Measurements from ENCODE around the gene ARVCF. TPM values are rescaled to one million over a fixed set of nuclear protein-coding genes. Genes with fewer than 3 reads are reported as not detected.

Gene ARVCF
- total and polyA plus RNA-seq, 9 of the 15 experiments (the other 6 are each of a cell fraction or from before 2014, with no cell fraction given): 0.03 to 97.4 (median 15.6) TPM

GRCh38 chr22:19928207-19928606 lies 88.4 kb downstream of the ARVCF start (continued):
- TF ChIP-seq, protein P1, sequence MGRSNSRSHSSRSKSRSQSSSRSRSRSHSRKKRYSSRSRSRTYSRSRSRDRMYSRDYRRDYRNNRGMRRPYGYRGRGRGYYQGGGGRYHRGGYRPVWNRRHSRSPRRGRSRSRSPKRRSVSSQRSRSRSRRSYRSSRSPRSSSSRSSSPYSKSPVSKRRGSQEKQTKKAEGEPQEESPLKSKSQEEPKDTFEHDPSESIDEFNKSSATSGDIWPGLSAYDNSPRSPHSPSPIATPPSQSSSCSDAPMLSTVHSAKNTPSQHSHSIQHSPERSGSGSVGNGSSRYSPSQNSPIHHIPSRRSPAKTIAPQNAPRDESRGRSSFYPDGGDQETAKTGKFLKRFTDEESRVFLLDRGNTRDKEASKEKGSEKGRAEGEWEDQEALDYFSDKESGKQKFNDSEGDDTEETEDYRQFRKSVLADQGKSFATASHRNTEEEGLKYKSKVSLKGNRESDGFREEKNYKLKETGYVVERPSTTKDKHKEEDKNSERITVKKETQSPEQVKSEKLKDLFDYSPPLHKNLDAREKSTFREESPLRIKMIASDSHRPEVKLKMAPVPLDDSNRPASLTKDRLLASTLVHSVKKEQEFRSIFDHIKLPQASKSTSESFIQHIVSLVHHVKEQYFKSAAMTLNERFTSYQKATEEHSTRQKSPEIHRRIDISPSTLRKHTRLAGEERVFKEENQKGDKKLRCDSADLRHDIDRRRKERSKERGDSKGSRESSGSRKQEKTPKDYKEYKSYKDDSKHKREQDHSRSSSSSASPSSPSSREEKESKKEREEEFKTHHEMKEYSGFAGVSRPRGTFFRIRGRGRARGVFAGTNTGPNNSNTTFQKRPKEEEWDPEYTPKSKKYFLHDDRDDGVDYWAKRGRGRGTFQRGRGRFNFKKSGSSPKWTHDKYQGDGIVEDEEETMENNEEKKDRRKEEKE (IDR thresholded peaks at IDR 0.05; ENCODE audit: borderline replicate concordance in 1 of 2, control insufficient read depth in 1 of 2, low read depth in 2 of 2, low read length in 1 of 2): no peak
- TF ChIP-seq MYC (IDR thresholded peaks at IDR 0.05; ENCODE audit: low read depth, low read length): no peak
- peak; percentile 47; the same call in 1 of the 2 replicates for TF ChIP-seq MYC (CRISPR knock-in tag; IDR thresholded peaks at IDR 0.05; ENCODE audit: borderline replicate concordance, low read depth)
- no peak for TF ChIP-seq THAP12 (CRISPR knock-in tag; IDR thresholded peaks at IDR 0.05)
- TF ChIP-seq PKNOX1 (IDR thresholded peaks at IDR 0.05): peak; percentile 57
- TF ChIP-seq TFE3 (CRISPR knock-in tag; IDR thresholded peaks at IDR 0.05): no peak
- TF ChIP-seq SMARCA5 (IDR thresholded peaks at IDR 0.05): peak; percentile 73; the same call in 1 of the 2 replicates
- no peak for TF ChIP-seq TBL1XR1 (IDR thresholded peaks at IDR 0.05; ENCODE audit: low read length in 2 of 2)
- no peak for TF ChIP-seq RNF219 (CRISPR knock-in tag; IDR thresholded peaks at IDR 0.05)
- no peak for TF ChIP-seq FOXM1 (IDR thresholded peaks at IDR 0.05; ENCODE audit: low read depth)
- no peak for TF ChIP-seq FOXM1 (CRISPR knock-in tag; IDR thresholded peaks at IDR 0.05; ENCODE audit: low read depth)
- no peak for TF ChIP-seq ZFP36 (IDR thresholded peaks at IDR 0.05; ENCODE audit: low read depth, low read length, partially characterized antibody)

Measured in K562 (cell line).